ENCODE results near the gene PTPRT.

DNA sequence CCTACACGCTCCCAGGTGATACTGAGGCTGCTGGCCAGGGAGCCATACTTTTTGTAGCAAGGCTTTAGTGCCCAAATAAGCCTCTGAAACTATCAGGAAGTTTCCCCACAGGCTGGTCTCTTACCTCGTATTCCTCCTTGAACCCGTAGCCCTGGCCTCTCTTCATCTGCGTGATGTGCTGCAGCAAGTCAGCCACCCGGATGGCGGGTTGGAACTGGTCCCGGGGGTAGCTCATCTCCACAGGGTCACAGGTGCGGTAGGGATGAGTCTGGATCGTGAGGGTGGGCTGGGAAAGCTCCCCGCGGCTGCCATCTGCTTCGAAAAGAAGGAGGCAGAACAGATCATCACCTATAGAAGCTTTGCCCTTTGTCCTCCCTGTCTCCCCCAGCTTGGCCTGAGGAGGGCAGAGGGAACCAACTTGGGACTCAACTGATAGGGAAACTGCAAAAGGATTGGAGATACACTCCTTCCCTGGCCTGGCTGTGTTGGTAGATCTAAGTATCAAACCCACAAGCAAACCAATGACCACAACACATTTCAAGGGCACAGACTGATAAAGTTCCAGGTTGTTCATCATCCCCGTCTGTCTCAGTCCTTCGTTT, 1028.4 kb downstream of the PTPRT start:
- TF ChIP-seq POLR2A (IDR thresholded peaks at IDR 0.05) = no peak
- TF ChIP-seq, protein P1, sequence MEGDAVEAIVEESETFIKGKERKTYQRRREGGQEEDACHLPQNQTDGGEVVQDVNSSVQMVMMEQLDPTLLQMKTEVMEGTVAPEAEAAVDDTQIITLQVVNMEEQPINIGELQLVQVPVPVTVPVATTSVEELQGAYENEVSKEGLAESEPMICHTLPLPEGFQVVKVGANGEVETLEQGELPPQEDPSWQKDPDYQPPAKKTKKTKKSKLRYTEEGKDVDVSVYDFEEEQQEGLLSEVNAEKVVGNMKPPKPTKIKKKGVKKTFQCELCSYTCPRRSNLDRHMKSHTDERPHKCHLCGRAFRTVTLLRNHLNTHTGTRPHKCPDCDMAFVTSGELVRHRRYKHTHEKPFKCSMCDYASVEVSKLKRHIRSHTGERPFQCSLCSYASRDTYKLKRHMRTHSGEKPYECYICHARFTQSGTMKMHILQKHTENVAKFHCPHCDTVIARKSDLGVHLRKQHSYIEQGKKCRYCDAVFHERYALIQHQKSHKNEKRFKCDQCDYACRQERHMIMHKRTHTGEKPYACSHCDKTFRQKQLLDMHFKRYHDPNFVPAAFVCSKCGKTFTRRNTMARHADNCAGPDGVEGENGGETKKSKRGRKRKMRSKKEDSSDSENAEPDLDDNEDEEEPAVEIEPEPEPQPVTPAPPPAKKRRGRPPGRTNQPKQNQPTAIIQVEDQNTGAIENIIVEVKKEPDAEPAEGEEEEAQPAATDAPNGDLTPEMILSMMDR (IDR thresholded peaks at IDR 0.05) = no peak

Data from Peyer's patch (tissue), 4 donors.